Kidney epithelial cell (primary cell): Measurements from ENCODE around the gene PEPD. TPM values are rescaled to one million over a fixed set of nuclear protein-coding genes. Genes with fewer than 3 reads are reported as not detected.

Experiments
- DNase-seq: peaks from one replicate; pipeline ENCODE4 v3.0.0-alpha.2; 2010; ENCODE audit warnings: low read depth
- H3K27me3 ChIP-seq: 2 replicates; pipeline ENCODE4 v1.6.0; 2011; ENCODE audit warnings: low read length; ENCODE audit not compliant: control insufficient read depth, insufficient read depth
- H3K36me3 ChIP-seq: 2 replicates; pipeline ENCODE4 v1.5.1; 2011; ENCODE audit warnings: low read length; ENCODE audit not compliant: control insufficient read depth, insufficient read depth
- H3K4me3 ChIP-seq: 2 replicates; pipeline ENCODE4 v1.5.1; 2011; ENCODE audit warnings: low read depth, mild to moderate bottlenecking, control low read depth, low read length
- CTCF ChIP-seq: IDR thresholded peaks from 2 replicates; pipeline ENCODE4 v1.5.1; 2011; ENCODE audit warnings: mild to moderate bottlenecking, moderate library complexity, low read length, control low read depth, inconsistent platforms; ENCODE audit not compliant: insufficient read depth, poor library complexity, severe bottlenecking
- total RNA-seq: library from RNA; depleted of rRNA; stranded (reverse); fragments of >200 nt; gene quantifications from 2 replicates; pipeline ENCODE4 v1.2.3, GENCODE V29; 2015

The PEPD gene
- total RNA-seq, 1 donor from 2014 or later = 88.6 TPM

GRCh38 chr19:33513424-33513823 is 8.2 kb downstream of the PEPD start:
- H3K27me3 ChIP-seq = no peaks in the 10 kb centered on the region
- DNase-seq = no peak
- H3K36me3 ChIP-seq = no peaks in the 10 kb centered on the region
- no peak overlapping the region for H3K4me3 ChIP-seq
- no peak for TF ChIP-seq CTCF

- Histone ChIP-seq H3K27me3 (no peaks in the 10 kb centered on the region), H3K4me3 (no peak overlapping the region), H3K36me3 (no peaks in the 10 kb centered on the region)
- no peak for DNase-seq
- TF ChIP-seq CTCF = no peak
Measured at GRCh38 chr19:33512580-33513137, 8.9 kb downstream of the PEPD start.

- no peak for TF ChIP-seq CTCF
- Histone ChIP-seq H3K27me3 (no peaks in the 10 kb centered on the region), H3K36me3 (no peaks in the 10 kb centered on the region), H3K4me3 (no peak overlapping the region)
- no peak for DNase-seq
Measured at GRCh38 chr19:33512021-33512420, 9.6 kb downstream of the PEPD start.

GRCh38 chr19:33511346-33511745 is 10.2 kb downstream of the PEPD start:
- Histone ChIP-seq H3K36me3 (no peaks in the 10 kb centered on the region), H3K27me3 (no peaks in the 10 kb centered on the region), H3K4me3 (no peak overlapping the region)
- no peak for DNase-seq
- no peak for TF ChIP-seq CTCF

- no peak overlapping the region for H3K4me3 ChIP-seq
- no peak for TF ChIP-seq CTCF
- no peaks in the 10 kb centered on the region for H3K27me3 ChIP-seq
- H3K36me3 ChIP-seq = no peaks in the 10 kb centered on the region
- no peak for DNase-seq
Measured at GRCh38 chr19:33510462-33511194, 11.0 kb downstream of the PEPD start.

- TF ChIP-seq CTCF = no peak
- Histone ChIP-seq H3K4me3 (no peak overlapping the region), H3K27me3 (no peaks in the 10 kb centered on the region), H3K36me3 (no peaks in the 10 kb centered on the region)
- no peak for DNase-seq
Measured at GRCh38 chr19:33509774-33510173, 11.8 kb downstream of the PEPD start.
